ENCODE data around the gene TMC7.
"Not testable (repeated sequence)": the region's sequence is repeated elsewhere in the genome, so short reads cannot be mapped to it uniquely, and the experiment has no call there.

TMC7 gene

DNA sequence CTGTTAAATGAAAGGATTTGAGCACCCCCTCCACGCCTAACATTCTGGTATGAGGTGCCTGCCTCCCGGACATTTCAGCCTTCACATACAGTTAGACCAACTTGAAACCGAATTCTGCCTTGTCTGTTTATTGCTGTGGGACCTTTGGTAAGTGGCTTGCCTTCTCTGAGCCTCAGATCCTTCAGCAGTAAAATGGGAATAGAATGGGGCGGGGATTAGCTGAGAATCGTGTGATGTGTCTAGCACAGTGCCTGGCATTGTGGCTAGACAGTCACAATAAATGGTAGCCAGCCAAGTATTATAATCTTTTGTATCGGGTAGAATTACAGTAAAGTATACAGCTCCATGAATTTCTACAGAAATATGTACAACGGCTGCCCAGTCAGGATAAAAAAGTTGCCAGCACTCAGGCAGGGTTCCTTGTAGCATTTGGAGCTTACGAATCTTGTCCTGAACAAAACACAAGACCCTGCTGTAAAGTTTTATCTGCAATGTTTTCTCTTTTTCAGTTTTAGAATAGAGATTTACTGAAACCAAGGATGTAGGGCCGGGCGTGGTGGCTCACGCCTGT is 786 bp downstream of the TMC7 start:
- DNase-seq: no peak

DNA sequence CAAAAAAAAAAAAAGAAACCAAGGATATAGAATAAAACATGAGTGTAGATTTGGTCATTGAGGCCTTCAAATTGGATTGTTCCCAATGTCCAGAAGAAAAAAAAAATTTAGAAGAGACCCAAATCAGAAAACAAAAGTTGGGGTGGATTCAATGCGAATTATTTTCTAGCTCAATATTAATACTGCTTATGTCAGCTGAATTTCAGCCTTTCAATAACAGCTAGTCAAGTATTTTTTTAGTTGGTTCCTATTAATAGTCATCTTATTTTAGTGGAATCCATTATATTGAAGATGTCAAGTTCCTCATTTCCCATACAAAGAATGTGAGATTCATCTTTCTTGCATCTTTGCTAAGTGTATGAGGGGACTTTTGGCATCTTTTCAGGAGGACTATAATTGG is 1.5 kb downstream of the TMC7 start:
- DNase-seq: not testable (repeated sequence)

DNA sequence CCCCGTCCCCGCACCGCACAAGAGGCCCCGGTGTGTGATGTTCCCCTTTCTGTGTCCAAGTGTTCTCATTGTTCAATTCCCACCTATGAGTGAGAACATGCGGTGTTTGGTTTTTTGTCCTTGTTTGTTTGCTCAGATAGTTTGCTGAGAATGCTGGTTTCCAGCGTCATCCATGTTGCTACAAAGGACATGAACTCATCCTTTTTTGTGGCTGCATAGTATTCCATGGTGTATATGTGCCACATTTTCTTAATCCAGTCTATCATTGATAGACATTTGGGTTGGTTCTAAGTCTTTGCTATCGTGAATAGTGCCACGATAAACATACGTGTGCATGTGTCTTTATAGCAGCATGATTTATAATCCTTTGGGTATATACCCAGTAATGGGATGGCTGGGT is 8.0 kb downstream of the TMC7 start:
- not testable (repeated sequence) for DNase-seq

DNA sequence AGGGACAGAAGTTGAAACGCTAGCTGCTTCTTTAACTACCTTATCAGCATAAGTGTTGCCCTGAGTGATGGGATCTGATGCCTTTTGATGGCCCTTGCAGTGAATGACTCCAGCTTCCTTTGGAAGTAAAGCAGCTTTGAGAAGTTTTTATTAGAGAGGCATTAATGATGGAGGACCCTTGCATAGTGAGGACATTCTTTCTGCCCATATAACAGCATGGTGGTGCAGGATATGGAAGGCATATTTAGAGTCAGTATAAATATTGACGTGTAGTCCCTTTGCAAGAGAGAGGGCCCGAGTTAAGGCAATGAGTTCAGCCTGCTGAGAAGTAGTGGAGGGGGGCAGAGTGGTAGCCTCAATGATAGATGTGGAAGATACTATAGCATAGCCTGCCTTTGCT is 9.8 kb downstream of the TMC7 start:
- DNase-seq: not testable (repeated sequence)

DNA sequence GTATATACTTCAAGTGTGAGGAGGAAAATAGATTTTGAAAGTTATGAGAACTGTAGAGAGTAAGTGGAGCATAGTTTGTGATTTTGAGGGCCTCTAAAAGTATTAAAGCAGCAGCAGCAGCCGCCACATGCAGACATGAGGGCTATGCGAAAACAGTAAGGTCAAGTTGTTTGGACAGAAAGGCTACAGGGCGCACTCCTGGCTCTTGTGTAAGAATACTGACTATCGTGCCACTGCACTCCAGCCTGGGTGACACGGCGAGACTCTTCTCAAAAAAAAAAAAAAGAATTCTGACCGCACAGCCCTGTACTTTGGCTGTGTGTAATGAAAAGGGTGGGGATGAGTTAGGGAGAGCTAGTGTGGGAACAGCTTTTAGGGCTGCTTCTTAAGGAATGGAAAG is 10.4 kb downstream of the TMC7 start:
- DNase-seq: not testable (repeated sequence)

DNA sequence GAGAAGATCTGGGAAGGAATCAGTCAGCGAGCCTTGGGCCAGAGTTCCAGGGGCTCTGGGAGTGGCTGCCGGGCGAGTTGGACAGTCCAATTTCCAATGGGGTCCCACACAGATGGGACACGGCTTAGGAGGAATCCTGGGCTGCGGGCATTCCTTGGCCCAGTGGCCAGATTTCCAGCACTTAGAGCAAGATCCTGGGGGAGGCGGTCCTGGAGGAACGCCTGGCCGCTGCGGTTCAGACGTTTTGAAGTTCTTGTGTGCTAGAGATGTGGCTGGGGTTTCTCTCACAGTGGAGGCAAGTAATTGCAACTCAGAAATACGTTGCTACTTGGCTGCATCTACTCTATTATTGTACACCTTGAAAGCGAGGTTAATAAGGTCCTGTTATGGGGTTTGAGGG is 11.7 kb downstream of the TMC7 start:
- DNase-seq: not testable (repeated sequence)

DNA sequence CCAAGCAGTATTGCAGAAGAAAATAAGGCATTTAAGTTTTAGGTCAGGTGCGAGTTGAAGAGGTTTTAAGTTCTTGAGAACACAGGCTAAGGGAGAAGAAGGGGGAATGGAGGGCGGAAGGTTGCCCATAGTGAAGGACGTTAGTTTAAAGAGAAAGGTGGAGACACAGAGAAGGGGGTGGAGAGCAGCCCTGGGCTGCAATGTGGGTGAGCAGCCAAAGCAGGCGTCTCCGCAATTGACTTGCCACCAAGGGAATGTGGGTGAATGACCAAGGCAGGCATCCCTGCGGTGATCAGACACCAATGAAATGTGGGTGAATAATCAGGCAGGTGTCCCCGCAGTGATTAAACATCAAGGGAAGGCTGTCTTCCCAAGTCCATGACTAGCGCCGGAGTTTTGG is 12.8 kb downstream of the TMC7 start:
- not testable (repeated sequence) for DNase-seq

DNA sequence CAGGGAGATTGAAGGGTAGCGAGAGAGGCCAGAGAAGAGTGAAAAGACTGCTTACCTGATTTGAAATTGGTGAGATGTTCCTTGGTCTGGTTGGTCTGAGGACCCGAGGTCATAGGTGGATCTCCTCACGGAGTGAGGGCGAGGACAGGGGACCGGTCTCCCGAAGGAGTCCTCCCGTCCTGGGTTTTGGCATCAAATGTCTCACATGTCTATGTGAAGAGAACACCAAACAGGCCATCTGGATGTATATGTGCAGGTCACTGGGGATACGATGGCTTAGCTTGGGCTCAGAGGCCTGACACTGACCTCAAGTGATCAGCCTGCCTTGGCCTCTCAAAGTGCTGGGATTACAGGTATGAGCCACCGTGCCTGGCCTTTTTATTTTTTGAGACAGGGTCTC is 13.3 kb downstream of the TMC7 start:
- not testable (repeated sequence) for DNase-seq

DNA sequence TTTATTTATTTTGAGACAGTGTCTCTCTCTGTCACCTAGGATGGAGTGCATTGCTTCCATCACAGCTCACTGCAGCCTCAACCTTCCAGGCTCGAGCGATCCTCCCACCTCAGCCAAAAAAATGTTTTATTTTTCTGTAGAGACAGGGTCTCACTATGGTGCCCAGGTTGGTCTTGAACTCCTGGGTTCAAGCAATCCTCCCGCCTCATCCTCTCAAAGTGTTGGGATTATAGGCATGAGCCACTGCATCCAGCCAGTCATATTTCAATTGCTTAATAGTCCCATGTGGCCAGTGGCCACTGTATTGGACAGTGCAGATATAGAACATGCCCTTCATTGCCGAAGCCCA is 15.3 kb downstream of the TMC7 start:
- no peak for DNase-seq

DNA sequence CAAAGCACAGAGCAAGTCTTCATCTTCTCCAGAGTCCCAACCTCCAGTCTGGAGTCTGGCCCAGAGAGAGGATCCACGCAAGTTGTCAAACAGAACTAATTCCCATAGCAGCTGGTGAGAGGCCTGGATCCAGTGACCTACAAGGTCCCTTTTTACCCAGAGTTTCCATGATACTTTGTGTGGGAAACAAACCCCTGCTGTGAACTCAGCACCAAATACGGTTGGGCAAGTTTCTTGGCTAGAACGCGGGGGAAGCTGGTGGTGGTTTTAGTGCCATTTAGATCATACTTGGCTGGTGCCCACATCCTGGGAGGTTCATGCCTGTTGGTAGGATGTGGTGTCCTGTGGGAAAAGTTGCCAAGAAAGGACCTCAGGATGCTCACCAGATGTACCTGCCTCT is 18.1 kb downstream of the TMC7 start:
- no peak for DNase-seq

DNA sequence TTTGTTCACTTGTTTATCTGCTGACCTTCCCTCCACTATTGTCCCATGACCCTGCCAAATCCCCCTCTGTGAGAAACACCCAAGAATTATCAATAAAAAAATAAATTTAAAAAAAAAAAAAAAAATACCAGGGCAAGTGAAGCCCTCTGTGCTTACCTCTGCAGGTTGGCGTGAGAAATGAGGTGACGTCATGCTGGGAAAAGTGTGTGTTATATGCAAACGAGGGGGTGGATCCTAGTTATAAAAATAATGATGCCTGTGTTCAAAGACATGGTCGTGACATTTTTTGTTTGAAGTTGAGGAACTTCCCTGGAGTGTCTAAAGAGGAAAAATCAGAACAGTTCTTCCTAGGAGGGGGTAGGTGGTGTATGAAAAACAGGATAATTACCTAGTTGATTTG is 20.2 kb downstream of the TMC7 start:
- no peak for DNase-seq

DNA sequence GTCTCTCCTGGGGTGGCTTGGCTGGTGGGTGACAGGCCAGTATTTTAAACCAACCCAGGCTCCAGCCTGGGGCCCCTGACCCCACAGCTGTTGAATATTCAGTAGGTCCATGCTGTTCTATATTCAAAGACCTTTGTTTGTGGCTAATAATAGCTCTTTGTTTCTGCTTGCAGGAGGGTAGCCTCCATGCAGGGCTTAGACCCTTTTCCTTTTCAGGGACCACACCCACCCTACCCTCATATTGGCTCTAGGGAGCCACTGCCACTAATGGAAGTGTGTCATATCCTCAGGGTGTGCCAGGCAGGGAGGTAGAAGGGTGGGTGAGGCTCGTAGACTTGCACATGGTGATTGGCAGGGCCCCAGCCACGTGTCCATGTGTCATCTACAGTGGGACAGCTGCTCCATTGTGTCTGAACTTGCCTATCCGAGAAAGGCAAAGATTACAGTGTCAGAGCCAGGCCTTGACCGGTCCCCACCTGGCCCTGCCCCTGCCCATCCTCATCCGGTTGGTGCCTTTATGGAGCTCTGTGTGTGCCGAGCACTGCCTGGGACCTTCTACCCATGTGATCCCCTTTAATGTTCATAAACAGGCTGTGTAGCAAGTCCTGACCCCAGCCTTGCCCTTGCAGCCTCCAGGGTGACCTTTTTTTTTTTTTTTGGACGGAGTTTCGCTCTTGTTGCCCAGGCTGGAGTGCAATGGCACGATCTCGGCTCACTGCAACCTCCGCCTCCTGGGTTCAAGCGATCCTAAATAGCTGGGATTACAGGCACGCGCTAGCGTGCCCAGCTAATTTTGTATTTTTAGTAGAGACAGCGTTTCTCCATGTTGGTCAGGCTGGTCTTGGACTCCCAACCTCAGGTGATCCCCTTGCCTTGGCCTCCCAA is 22.1 kb downstream of the TMC7 start:
- no peak for DNase-seq

DNA sequence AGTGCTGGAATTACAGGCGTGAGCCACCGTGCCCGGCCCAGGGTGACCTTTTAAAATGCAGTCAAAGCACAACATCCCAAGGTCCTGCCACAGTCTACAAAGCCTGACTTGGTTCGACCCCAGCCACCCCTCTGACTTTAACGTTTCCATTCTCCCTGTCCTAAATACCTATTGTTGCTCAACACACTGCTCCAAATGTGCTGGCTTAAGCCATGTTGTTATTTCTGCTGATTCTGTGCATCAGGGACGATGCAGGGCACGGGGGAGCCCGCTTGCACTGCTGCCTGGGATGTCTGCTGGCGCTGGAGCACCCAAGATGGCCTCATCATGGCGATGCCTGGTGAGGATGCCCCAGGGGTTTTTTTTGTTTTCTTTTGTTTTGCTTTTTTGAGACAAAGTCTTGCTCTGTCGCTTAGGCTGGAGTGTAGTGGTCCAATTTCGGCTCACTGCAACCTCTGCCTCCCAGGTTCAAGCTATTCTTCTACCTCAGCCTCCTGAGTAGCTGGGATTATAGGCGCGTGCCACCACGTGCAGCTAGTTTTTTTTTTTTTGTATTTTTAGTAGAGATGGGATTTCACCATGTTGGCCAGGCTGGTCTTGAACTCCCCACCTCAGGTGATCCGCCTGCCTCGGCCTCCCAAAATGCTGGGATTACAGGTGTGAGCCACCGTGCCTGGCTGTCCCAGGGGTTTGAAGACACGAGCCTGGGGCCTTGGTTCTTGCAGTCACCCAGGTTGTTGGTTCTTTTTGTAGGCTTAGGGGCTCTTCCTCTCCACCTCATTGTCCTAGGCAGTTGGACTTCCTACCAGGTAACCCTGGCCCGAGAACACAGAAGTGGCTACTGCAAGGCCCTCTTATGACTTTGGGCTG is 22.9 kb downstream of the TMC7 start:
- DNase-seq: no peak

DNA sequence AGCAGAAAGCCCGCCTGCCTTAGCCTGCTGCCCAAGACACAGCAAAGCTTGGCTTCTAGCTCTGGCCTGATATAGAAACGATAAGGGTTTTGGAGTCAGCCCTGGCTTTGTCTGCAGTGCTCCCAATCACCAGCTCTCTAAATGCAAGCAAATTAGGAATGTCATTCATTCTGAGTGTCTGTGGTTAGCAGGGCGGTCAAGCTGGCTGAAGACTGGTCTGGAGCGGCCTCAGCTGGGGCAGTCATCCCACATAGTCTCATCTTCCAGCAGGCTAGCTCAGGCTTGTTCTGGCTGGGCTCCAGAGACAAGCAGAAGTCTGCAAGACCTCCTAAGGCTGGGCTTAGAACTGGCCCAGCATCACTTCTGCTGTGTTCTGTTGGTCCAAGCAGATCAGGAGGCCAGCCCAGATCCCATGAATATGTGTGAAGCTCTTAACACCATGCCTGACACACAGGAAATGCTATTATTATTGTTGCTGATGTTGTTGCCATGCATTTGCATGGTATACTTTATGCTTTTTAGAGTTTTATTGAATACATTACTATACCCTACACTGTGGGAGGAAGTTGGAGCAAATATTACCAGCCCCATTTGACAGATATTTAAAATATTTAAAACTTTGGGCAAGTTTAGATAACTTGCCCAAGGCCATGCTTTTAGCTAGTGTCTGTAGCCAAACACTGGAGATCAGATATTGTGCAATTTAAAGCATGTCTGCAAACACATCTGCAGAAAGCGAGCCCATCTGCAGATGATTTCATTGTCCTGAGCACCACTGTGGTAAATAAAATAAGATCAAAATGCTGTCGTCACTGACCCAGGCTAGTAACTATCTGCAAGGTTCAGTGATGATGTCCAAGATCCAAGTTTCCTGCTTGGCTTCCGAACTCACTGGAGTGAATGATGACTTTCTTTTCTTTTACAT is 24.8 kb downstream of the TMC7 start:
- DNase-seq: no peak

DNA sequence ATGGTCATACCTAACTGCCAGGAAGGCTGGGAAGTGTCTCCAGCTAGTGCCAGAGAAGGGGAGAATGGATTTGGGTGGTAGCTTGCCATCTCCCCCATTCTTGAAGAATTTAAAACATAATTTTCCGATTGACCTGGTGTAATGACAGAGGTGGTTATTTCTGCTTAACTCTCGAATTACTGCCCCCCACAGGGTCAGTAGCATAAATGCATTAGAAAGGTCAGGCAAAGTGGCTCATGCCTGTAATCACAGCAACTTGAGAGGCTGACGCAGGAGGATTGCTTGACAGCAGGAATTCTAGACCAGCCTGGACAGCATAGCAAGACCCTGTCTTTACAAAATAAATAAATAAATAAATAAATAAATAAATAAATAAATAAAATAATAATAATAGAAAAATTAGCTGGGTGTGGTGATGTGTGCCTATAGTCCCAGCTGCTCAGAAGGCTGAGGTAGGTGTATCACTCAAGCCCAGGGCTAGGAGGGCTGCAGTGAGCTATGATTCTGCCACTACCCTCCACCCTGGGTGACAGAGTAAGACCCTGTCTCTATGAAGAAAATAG is 27.5 kb downstream of the TMC7 start:
- DNase-seq: no peak

DNA sequence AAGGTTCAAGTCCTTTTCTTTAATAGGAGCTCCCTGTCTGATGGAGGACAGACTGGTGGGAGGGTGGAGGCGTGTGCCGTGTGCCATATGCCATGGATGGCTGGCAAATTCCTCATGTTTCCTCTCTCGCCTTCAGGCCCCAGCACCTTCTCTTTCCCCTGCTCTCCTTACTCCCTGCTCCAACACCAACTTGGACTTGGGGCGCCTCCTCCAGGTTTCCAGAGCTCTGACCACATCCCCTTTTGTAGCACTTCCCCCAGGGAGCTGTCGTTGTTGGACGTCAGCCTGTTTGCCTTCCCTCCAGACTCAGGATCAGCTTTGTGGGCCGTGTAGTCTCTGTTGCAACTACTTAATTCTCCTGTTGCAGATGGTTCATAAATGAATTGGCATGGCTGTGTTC is 30.7 kb downstream of the TMC7 start:
- no peak for DNase-seq

DNA sequence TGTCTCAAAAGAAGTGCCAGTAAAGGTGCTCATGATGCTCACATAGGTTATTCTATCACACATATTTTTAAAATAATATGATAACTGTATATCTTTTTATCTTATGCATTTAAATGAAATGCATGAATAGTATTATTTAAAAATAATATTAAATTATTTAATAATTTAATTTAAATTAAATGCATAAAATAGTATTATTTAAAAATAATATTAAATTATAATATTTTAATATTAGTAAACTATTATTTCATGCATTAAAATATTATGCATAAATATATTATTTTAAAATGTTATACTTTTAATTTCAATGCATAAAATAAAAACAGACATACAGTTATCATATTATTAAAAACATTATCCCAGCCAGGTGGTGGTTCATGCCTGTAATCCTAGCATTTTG is 33.4 kb downstream of the TMC7 start:
- DNase-seq: no peak

DNA sequence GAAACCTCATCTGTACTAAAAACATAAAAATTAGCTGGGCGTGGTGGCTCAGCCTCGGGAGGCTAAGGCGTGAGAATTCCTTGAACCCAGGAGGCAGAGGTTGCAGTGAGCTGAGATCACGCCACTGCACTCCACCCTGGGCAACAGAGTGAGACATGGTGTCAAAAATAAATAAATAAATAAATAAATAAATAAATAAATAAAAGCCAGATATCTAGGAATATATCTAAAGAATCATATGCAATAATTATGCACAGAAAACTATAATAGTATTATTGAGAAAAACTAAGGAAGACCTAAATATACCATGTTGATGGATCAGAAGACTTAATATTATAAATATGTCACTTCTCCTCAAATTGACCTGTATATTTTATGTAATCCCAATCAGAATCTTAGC is 37.0 kb downstream of the TMC7 start:
- DNase-seq: no peak

DNA sequence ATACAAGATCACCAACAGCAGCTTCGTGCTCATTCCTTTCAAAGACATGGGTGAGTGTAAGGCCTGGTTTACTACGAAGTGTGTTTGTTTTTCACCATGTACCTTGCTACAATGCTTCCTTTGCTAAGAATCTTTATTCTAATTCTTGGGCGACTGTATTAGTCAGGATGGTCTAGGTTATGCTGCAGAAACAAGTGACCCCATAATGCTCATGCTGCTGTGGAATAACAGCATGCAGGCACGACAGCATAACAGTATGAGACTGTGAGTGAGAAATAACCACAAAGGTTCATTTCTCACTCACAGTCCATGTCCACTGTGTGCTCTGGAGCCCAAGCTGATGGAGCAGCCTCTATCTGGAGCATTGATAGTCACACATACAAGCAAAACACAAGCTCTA is 38.0 kb downstream of the TMC7 start:
- no peak for DNase-seq

DNA sequence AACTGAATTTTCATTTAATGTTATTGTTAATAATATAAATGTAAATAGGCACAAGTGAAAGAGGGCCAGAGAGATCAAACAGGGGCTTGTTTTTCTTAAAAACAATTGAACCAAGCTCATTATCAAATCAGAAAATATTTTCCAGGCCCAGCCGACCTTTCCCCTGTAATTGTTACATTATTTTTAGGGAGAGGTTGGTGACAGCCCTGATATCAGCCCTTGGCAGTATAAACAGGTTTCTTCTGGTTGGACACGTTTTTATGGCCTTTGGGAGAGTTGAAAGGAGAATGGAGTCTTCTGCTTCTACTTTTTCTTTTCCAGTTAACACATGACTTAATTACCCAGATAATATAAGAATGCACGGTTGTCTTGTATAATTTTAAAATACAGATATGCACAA is 43.7 kb downstream of the TMC7 start:
- DNase-seq: no peak

DNA sequence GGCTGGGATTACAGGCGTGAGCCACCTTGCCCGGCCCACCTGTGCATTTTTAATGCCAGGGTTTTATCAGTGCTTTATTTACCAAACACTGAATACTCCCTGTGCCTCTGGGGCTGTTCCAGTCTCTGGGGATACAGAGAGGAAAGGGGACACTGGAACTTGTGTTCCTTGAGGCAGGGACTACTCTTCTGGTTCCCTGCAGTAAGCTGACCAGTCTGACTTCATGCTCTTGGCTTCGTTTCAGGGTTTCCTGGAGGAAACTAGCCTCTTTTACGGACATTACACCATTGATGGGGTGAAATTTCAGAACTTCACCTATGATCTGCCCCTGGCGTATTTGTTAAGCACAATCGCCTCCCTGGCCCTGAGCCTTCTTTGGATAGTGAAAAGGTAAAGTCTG is 46.2 kb downstream of the TMC7 start:
- DNase-seq: no peak

DNA sequence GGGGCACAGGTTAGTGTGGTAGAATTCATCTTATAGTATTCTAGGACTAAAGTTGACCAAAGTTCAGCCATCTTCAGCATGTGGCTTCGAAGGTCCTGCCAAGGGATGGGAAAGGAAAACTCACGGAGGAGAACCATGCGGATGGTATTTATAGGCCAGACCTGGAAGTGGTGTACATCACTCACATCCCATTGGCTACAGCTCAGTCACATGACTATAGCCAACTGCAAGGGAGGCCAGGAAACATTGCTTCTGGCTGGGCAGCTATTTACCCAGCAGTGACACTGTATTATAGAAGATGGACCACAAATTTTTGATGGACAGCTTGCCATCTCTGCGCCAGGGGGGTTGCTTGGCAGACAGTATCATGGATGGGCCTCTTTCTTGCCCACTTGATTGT is 48.0 kb downstream of the TMC7 start:
- no peak for DNase-seq

Measured in NCI-H345 (cell line).